ENCODE results near the gene UBE2B.
"Not testable (repeated sequence)": the region's sequence is repeated elsewhere in the genome, so short reads cannot be mapped to it uniquely, and the experiment has no call there.

The UBE2B gene

GRCh38 chr5:134370871-134371833 is at the start of gene UBE2B:
Gene UBE2B (plus strand): TSS chr5:134371569. CDS start chr5:134371596, 27 bp downstream.
- DNase-seq (ENCODE audit: low spot score), result peak; percentile 97

GRCh38 chr5:134327327-134327726 is 44.0 kb upstream of the UBE2B start:
- DNase-seq (ENCODE audit: low spot score), result no peak

- DNase-seq (ENCODE audit: low spot score), result no peak
Observed at GRCh38 chr5:134328619-134329018, 42.8 kb upstream of the UBE2B start.

- not testable (repeated sequence) for DNase-seq (ENCODE audit: low spot score)
Observed at GRCh38 chr5:134336833-134337232, 34.5 kb upstream of the UBE2B start.

- DNase-seq (ENCODE audit: low spot score), result not testable (repeated sequence)
Observed at GRCh38 chr5:134343500-134343899, 27.9 kb upstream of the UBE2B start.

- not testable (repeated sequence) for DNase-seq (ENCODE audit: low spot score)
Observed at GRCh38 chr5:134345476-134345875, 25.9 kb upstream of the UBE2B start.

- DNase-seq (ENCODE audit: low spot score), result no peak
Observed at GRCh38 chr5:134345996-134346395, 25.4 kb upstream of the UBE2B start.

GRCh38 chr5:134349463-134349862 is 21.9 kb upstream of the UBE2B start:
- no peak for DNase-seq (ENCODE audit: low spot score)

GRCh38 chr5:134355681-134356080 is 15.7 kb upstream of the UBE2B start:
- DNase-seq (ENCODE audit: low spot score), result no peak

GRCh38 chr5:134365604-134366003 is 5.8 kb upstream of the UBE2B start:
- no peak for DNase-seq (ENCODE audit: low spot score)

- peak; percentile 16 for DNase-seq (ENCODE audit: low spot score)
Observed at GRCh38 chr5:134370311-134370870, 978 bp upstream of the UBE2B start.

GRCh38 chr5:134371834-134372340 is 518 bp downstream of the UBE2B start:
- DNase-seq (ENCODE audit: low spot score), result peak; percentile 19

GRCh38 chr5:134373633-134374032 is 2.3 kb downstream of the UBE2B start:
- not testable (repeated sequence) for DNase-seq (ENCODE audit: low spot score)

- DNase-seq (ENCODE audit: low spot score), result peak; percentile 19
Observed at GRCh38 chr5:134374232-134374631, 2.9 kb downstream of the UBE2B start.

GRCh38 chr5:134380346-134380745 is 9.0 kb downstream of the UBE2B start:
- DNase-seq (ENCODE audit: low spot score), result no peak

- not testable (repeated sequence) for DNase-seq (ENCODE audit: low spot score)
Observed at GRCh38 chr5:134382204-134382603, 10.8 kb downstream of the UBE2B start.

- DNase-seq (ENCODE audit: low spot score), result no peak
Observed at GRCh38 chr5:134383980-134384697, 12.8 kb downstream of the UBE2B start.

- DNase-seq (ENCODE audit: low spot score), result no peak
Observed at GRCh38 chr5:134387443-134387842, 16.1 kb downstream of the UBE2B start.

- no peak for DNase-seq (ENCODE audit: low spot score)
Observed at GRCh38 chr5:134392301-134392700, 20.9 kb downstream of the UBE2B start.

- no peak for DNase-seq (ENCODE audit: low spot score)
Observed at GRCh38 chr5:134394932-134395331, 23.6 kb downstream of the UBE2B start.

- no peak for DNase-seq (ENCODE audit: low spot score)
Observed at GRCh38 chr5:134396274-134396673, 24.9 kb downstream of the UBE2B start.

- no peak for DNase-seq (ENCODE audit: low spot score)
Observed at GRCh38 chr5:134397196-134397595, 25.8 kb downstream of the UBE2B start.

All from CD4-positive, alpha-beta T cell treated with Interleukin-2 at 100 ng/mL for 4 hours (primary cell).